AG04450 (cell line): ENCODE results near the gene LAYN. TPM values are rescaled to one million over a fixed set of nuclear protein-coding genes. Genes with fewer than 3 reads are reported as not detected.

ENCODE experiments used
- CTCF ChIA-PET: fragments of 300-600, 350-600 bp; formaldehyde crosslinking; extraction: SDS; loops from one replicate; lab custom pipeline; 2022; ENCODE audit warnings: antibody characterized with exemption, inconsistent platforms; lab: Charles Lee
- POLR2A ChIA-PET: fragments of 350-600 bp; formaldehyde crosslinking; extraction: SDS; loops from one replicate; lab custom pipeline; 2021; ENCODE audit warnings: antibody characterized with exemption, inconsistent platforms; lab: Yijun Ruan, JAX
- DNase-seq: peaks from one replicate; pipeline ENCODE4 v3.0.0-alpha.2; 2011; ENCODE audit warnings: low read depth, low spot score
- H3K27ac ChIP-seq: one replicate; pipeline ENCODE4 v1.5.1; 2012; ENCODE audit warnings: low read depth, low read length, control low read depth
- H3K27me3 ChIP-seq: one replicate; pipeline ENCODE4 v1.6.0; 2012; ENCODE audit warnings: low read length; ENCODE audit not compliant: control insufficient read depth, insufficient read depth
- H3K4me3 ChIP-seq: 2 replicates; pipeline ENCODE4 v1.5.1; 2011; ENCODE audit warnings: mild to moderate bottlenecking, low read depth, low read length, control low read depth
- H3K9me3 ChIP-seq: 2 replicates; pipeline ENCODE4 v1.5.1; 2012; ENCODE audit warnings: low read length; ENCODE audit not compliant: control insufficient read depth, insufficient read depth
- CTCF ChIP-seq: IDR thresholded peaks from 2 replicates; pipeline ENCODE4 v1.5.1; 2011; ENCODE audit warnings: low read depth, low read length, control low read depth, inconsistent platforms
- polyA plus RNA-seq: library from polyadenylated mRNA; depleted of rRNA; stranded (reverse); fragments of >200 nt; gene quantifications from 2 replicates; pipeline ENCODE4 v1.2.3, GENCODE V29; 2011

The LAYN gene
- polyA plus RNA-seq, 1 experiment: 119 TPM

- POLR2A ChIA-PET: interaction anchor here (1.8 kb wide), 2 partner anchors 9 to 17 kb away, joined by 7 to 16 read pairs; partner anchors contain the start of gene LAYN
These were observed 17.0 kb downstream of the LAYN start for GRCh38 chr11:111557425-111558111.

GRCh38 chr11:111559800-111560464 lies 19.4 kb downstream of the LAYN start:
- Histone ChIP-seq H3K27ac (no peak overlapping the region), H3K9me3 (peaks cover 3% of the 10 kb centered on the region; the same call in 1 of the 2 replicates), H3K27me3 (no peaks in the 10 kb centered on the region), H3K4me3 (no peak overlapping the region)
- ChIA-PET CTCF (interaction anchor here (0.6 to 4.2 kb wide), 3 partner anchors 22 to 282 kb away, joined by 3 to 20 read pairs (median 3); no protein-coding TSS in a partner anchor), POLR2A (no interaction called here)
- no peak for TF ChIP-seq CTCF
- no peak for DNase-seq

More at GRCh38 chr11:111557425-111558111, 17.0 kb downstream of the LAYN start:
- Histone ChIP-seq H3K27ac (peak overlapping the region; percentile 99), H3K4me3 (no peak overlapping the region), H3K27me3 (no peaks in the 10 kb centered on the region), H3K9me3 (peaks cover 3% of the 10 kb centered on the region; the same call in 1 of the 2 replicates)
- CTCF ChIA-PET: interaction anchor here (0.7 to 2.0 kb wide), 6 partner anchors 47 to 294 kb away, joined by 3 to 9 read pairs (median 4); no protein-coding TSS in a partner anchor
- DNase-seq: peak; percentile 95
- TF ChIP-seq CTCF: peak; percentile 27

GRCh38 chr11:111560800-111561199 lies 20.3 kb downstream of the LAYN start:
- ChIA-PET POLR2A (no interaction called here), CTCF (interaction anchor here (1.0 to 4.2 kb wide), 4 partner anchors 43 to 281 kb away, joined by 3 to 20 read pairs (median 7); no protein-coding TSS in a partner anchor)
- no peak for TF ChIP-seq CTCF
- Histone ChIP-seq H3K27ac (peak overlapping the region; percentile 54), H3K9me3 (peaks cover 3% of the 10 kb centered on the region; the same call in 1 of the 2 replicates), H3K27me3 (no peaks in the 10 kb centered on the region), H3K4me3 (no peak overlapping the region)
- DNase-seq: no peak

GRCh38 chr11:111561306-111561705 lies 20.8 kb downstream of the LAYN start:
- H3K27ac ChIP-seq: peak overlapping the region; percentile 59
- H3K4me3 ChIP-seq: no peak overlapping the region
- DNase-seq: no peak
- TF ChIP-seq CTCF: no peak
- ChIA-PET POLR2A (interaction anchor here (0.5 to 1.1 kb wide), 2 partner anchors 20 to 168 kb away, joined by 3 to 4 read pairs; no protein-coding TSS in a partner anchor), CTCF (interaction anchor here (1.1 to 4.2 kb wide), 5 partner anchors 43 to 215 kb away, joined by 3 to 20 read pairs (median 4); no protein-coding TSS in a partner anchor)
- peaks cover under 1% of the 10 kb centered on the region; the same call in 1 of the 2 replicates for H3K9me3 ChIP-seq
- H3K27me3 ChIP-seq: no peaks in the 10 kb centered on the region
